T-helper 1 cell treated with Interleukin-12 subunit alpha and Interleukin-12 subunit beta and Interleukin-4 antibody, amounts not matched to agents 30 ng/mL and 1 ng/mL, for 36 hours (primary cell): ENCODE data around the gene BCR. TPM values are rescaled to one million over a fixed set of nuclear protein-coding genes. Genes with fewer than 3 reads are reported as not detected.

Source experiments
- intact Hi-C: fragments of 100-400 bp; cut with micrococcal nuclease; formaldehyde crosslinking; loops from one replicate; pipeline ENCODE4 v1.15.1; 2024
- total RNA-seq: library from RNA; stranded (reverse); gene quantifications from 2 replicates; pipeline ENCODE4 v1.2.3, GENCODE V29; 2022

The BCR gene
- total RNA-seq, 1 donor from 2014 or later: 67.7 TPM

DNA sequence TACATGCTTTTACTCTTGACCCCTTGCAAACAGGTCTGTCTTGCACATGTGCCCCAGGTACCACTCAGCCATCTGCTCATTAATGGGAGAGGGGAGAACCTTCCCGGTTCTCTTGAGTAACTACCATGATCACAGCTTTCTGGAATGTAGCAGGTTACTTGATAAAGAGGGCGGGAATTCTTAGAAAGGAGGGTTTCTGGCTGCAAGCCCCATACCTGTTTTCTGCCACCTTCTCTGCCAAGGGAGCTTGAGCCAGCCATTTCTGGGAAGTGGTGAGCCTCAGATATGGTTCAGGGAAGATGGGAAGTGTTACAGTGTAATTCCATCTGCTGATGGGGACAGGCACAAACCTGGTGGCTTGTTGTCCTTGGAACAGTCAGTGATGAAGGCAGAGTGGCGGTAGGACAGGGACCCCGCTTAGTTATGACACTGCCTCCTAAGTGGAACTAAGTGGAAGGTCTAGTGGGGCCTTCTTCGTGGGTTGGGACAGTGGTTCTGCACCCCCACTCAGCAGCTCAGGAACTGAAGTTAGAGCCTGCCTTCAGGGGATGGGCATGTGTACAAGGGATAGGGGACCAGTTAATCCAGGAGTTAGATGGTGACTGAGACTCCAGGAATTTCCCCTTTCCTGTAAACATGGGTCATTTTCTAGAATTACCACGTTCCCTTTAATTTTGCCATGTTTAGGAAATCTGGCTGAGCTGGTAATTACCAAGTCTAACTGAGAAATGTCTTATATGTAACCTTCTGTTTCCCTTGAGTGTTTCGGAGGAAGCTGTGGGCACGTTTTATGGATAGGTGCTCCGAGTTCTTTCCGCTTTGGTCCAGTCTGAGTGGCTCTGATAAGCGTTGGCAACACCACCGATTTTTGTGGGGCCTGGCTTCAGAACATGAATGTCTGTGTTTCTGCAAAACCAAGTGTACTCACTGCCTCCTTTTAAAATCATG, 35.3 kb downstream of the BCR start:
- intact Hi-C loops: loop anchor here (1.0 kb wide), 2 partner anchors 11 to 33 kb away; no protein-coding TSS in a partner anchor

DNA sequence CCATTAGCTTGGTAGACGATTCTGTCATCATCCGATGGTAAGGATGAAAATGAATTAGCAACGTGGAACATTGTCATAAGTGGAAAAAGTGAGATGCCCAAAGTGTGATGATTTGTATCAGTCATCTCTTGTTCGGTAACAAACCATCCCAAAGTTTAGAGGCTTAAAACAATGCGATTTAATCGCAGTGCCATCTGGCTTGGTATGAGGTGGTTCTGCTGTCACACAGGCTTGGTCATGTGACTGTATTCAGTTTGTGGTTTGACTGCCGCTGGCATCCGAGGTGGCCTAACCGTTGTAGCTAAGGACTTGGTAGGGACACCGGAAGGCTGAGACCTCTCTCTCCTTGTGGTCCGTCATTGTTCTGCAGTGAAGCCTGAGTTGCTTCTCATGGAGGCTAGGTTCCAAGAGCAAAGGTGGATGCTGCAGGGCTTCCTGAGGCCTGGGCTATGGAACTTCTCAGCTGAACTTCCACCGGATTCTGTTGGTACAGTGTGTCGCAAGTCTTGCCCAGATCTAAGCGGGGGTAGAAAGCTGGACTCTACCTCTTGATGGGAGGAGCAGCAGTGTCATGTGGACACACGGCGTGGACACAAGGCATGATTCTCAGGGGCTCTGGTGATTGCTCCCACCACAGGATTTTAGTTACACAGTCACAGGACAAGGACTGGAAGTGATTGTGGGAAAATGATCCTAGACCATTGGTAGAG, 36.3 kb downstream of the BCR start:
- intact Hi-C loops: loop anchor here (1.0 kb wide), 2 partner anchors 10 to 34 kb away; no protein-coding TSS in a partner anchor

GRCh38 chr22:23217171-23218052, 37.1 kb downstream of the BCR start:
- intact Hi-C loops: no loop called here

GRCh38 chr22:23218053-23218866, 38.0 kb downstream of the BCR start:
- intact Hi-C loops: no loop called here

DNA sequence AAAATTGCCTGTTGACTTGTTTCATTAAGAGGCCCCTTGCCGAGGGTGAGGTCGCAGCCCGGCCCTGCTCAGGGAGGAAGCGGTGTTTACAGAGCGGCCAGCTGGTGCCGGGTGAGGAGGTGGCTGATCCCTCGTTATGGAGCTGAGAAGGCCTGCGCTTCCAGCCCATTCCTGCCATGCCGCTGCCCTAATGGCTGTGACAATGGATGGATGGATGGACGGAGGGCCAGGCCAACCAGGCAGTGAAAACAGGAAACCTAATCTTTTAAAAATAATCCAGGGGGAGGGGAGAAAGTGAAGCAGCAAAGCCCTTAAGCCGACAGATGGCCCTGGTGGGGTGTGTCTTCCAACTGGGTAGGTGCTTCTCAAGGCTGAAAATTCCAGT, 38.5 kb downstream of the BCR start:
- intact Hi-C loops: no loop called here

- intact Hi-C loops: no loop called here
Measured at GRCh38 chr22:23219317-23219716, 39.0 kb downstream of the BCR start.

DNA sequence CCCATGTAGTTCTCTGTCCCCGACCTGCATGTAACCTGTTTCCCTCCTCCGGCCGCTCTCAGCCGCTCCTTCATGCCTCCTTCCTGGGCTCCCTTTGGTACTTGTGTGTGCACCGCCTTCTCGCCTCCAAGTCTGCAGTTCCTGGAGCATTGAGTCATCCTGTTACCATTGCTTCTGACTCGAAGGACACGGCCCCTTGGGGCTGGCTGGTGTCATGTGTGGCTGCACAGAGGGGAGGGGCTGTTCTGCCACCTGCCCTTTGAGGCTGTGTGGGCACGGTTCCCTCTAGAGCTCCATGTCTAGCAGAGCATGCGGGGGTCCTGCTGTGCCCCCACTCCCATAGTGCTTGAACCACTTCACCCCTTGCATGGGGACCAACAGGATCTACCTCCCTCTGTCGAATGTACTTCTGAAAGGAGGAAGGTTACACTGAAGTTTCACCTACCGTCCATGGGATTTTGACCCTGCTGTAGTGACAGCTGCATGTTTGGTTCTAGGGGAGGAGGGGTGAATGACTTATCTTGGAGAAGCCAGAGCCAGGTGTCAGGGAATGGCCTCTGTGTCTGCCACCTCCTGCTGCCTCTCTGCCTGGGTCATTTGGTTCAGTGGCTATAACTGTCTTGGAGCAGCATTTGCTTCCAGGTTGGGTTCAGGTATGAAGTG, 39.6 kb downstream of the BCR start:
- intact Hi-C loops: loop anchor here (1.0 to 5.0 kb wide), 3 partner anchors 23 to 1453 kb away; no protein-coding TSS in a partner anchor

GRCh38 chr22:23220485-23221350, 40.4 kb downstream of the BCR start:
- intact Hi-C loops: loop anchor here (1.0 to 5.0 kb wide), 3 partner anchors 23 to 1453 kb away; no protein-coding TSS in a partner anchor

GRCh38 chr22:23221351-23221804, 41.1 kb downstream of the BCR start:
- intact Hi-C loops: loop anchor here (5.0 kb wide), 1 partner anchor 1454 kb away; no protein-coding TSS in a partner anchor

GRCh38 chr22:23222033-23222792, 41.9 kb downstream of the BCR start:
- intact Hi-C loops: loop anchor here (5.0 kb wide), 1 partner anchor 1455 kb away; no protein-coding TSS in a partner anchor

- intact Hi-C loops: loop anchor here (5.0 kb wide), 1 partner anchor 1456 kb away; no protein-coding TSS in a partner anchor
Measured at GRCh38 chr22:23222793-23223568, 42.7 kb downstream of the BCR start.

GRCh38 chr22:23223569-23224317, 43.4 kb downstream of the BCR start:
- intact Hi-C loops: loop anchor here (5.0 kb wide), 1 partner anchor 1456 kb away; no protein-coding TSS in a partner anchor

DNA sequence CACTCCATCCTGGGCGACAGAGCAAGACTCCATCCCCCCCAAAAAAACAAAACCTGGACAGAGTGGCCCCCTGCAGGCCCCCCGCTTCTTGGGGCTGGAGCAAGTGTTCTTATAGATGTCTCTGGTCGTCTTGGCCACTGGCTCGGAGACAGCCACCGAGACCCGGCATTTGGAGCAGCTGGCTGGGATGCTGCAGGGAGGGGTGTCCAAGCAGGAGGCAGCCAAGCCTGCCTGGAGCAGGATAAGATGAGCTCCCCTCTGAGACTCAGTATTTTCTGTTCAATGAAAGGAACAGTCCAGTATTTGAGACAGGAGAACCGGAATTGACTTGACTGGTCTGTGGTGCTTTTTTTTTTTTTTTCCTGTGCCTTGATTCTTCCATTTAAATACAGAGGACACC, 44.5 kb downstream of the BCR start:
- intact Hi-C loops: loop anchor here (5.0 kb wide), 1 partner anchor 1458 kb away; no protein-coding TSS in a partner anchor

GRCh38 chr22:23225337-23225723, 45.0 kb downstream of the BCR start:
- intact Hi-C loops: no loop called here

DNA sequence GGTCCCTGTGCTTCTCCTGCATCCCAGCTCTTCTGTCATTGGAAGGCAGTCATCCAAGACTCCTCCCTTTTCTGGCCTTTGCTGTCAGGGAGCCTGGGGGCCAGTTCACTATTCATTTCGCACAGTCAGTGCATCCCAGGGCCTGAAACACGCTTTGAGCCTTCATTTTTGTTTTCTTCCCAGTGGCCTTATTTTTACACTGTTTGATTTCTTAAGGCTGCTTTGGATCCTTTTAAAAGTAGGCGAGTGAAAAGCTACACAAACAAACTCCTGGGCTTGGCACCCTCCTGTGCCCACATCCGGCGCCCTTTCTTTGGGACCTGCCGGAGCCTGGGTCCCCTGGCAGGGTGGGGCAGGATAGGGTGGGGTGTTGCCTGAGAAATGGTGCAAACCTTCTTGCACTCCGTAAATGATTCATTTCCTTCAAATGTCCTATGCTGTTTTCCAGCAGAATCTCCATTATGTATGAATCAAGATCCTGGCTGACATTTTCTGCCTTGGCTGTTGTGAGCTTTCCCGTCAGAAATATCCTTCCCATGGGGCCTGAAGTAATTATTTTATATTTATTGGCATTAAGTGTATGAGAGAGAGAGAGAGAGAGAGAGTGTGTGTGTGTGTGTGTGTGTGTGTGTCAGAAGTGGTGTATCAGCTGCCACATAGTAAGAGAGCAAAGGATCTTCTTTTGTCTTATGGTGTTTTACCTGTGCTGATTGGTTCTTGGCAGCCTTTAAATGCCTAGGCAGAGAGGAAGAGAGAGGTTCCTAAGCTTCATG, 45.6 kb downstream of the BCR start:
- intact Hi-C loops: loop anchor here (1.0 kb wide), 2 partner anchors 10 to 17 kb away; no protein-coding TSS in a partner anchor
